Osteoblast (primary cell): ENCODE results near the gene ABCB8. TPM values are rescaled to one million over a fixed set of nuclear protein-coding genes. Genes with fewer than 3 reads are reported as not detected.

Source experiments
- DNase-seq: peaks from one replicate; pipeline ENCODE4 v3.0.0; 2011; ENCODE audit warnings: low spot score, mixed read lengths; ENCODE audit not compliant: insufficient read length; ENCODE audit errors: missing footprints
- H2AFZ ChIP-seq: 2 replicates; pipeline ENCODE4 v1.6.0; 2011; ENCODE audit warnings: mild to moderate bottlenecking, low read length
- H3K27ac ChIP-seq: 2 replicates; pipeline ENCODE4 v1.5.1; 2011; ENCODE audit warnings: mild to moderate bottlenecking, low read depth, low read length, moderate library complexity
- H3K27me3 ChIP-seq: 2 replicates; pipeline ENCODE4 v1.6.0; 2012; ENCODE audit warnings: mild to moderate bottlenecking, control low read depth, inconsistent platforms, low read length, moderate library complexity; ENCODE audit not compliant: insufficient read depth
- H3K36me3 ChIP-seq: 2 replicates; pipeline ENCODE4 v1.5.1; 2011; ENCODE audit warnings: mild to moderate bottlenecking, low read length, control low read depth, moderate library complexity; ENCODE audit not compliant: insufficient read depth
- H3K4me1 ChIP-seq: 2 replicates; pipeline ENCODE4 v1.5.1; 2011; ENCODE audit warnings: mild to moderate bottlenecking, low read length, control low read depth, moderate library complexity; ENCODE audit not compliant: insufficient read depth
- H3K4me2 ChIP-seq: 2 replicates; pipeline ENCODE4 v1.6.0; 2011; ENCODE audit warnings: mild to moderate bottlenecking, low read length; ENCODE audit not compliant: insufficient read depth
- H3K4me3 ChIP-seq: fragments of 200-600 bp; sonication (generic); 3 replicates; pipeline ENCODE4 v1.5.1; 2012; ENCODE audit warnings: mild to moderate bottlenecking, low read length, inconsistent platforms; ENCODE audit not compliant: insufficient read depth
- H3K79me2 ChIP-seq: 2 replicates; pipeline ENCODE4 v1.6.0; 2012; ENCODE audit warnings: mild to moderate bottlenecking, low read length, control low read depth, inconsistent platforms; ENCODE audit not compliant: insufficient read depth
- H3K9me3 ChIP-seq: 2 replicates; pipeline ENCODE4 v1.5.1; 2011; ENCODE audit warnings: low read depth, low read length, control low read depth
- H4K20me1 ChIP-seq: 2 replicates; pipeline ENCODE4 v1.6.0; 2012; ENCODE audit warnings: mild to moderate bottlenecking, low read length, control low read depth; ENCODE audit not compliant: insufficient read depth
- CTCF ChIP-seq: IDR thresholded peaks from 2 replicates; pipeline ENCODE4 v1.5.1; 2011; ENCODE audit warnings: mild to moderate bottlenecking, low read depth, low read length, moderate library complexity; ENCODE audit errors: extremely low read depth
- total RNA-seq: library from RNA; depleted of rRNA; stranded (reverse); fragments of >200 nt; gene quantifications from 2 replicates; pipeline ENCODE4 v1.2.3, GENCODE V29; 2012

ABCB8 gene
- total RNA-seq, 1 donor, result 32.6 TPM

GRCh38 chr7:151007469-151007898 is 20.8 kb upstream of the ABCB8 start:
- no peaks in the 10 kb centered on the region for H3K36me3 ChIP-seq
- peak; percentile 86 for DNase-seq
- no peaks in the 10 kb centered on the region for H3K9me3 ChIP-seq
- H3K4me1 ChIP-seq, result no peaks in the 10 kb centered on the region
- H3K27ac ChIP-seq, result no peak overlapping the region
- H2AFZ ChIP-seq, result no peak overlapping the region
- TF ChIP-seq CTCF, result no peak
- H3K27me3 ChIP-seq, result no peaks in the 10 kb centered on the region
- no peak overlapping the region for H3K4me3 ChIP-seq
- no peaks in the 10 kb centered on the region for H4K20me1 ChIP-seq
- H3K4me2 ChIP-seq, result no peak overlapping the region
- no peaks in the 10 kb centered on the region for H3K79me2 ChIP-seq

- Histone ChIP-seq H3K36me3 (no peaks in the 10 kb centered on the region), H3K4me1 (peaks cover under 1% of the 10 kb centered on the region), H3K79me2 (no peaks in the 10 kb centered on the region), H3K27ac (no peak overlapping the region), H3K27me3 (no peaks in the 10 kb centered on the region), H3K4me2 (no peak overlapping the region), H2AFZ (no peak overlapping the region), H3K4me3 (no peak overlapping the region), H4K20me1 (no peaks in the 10 kb centered on the region), H3K9me3 (no peaks in the 10 kb centered on the region)
- TF ChIP-seq CTCF, result no peak
- DNase-seq, result peak; percentile 81
Measured at GRCh38 chr7:151008143-151008510, 20.1 kb upstream of the ABCB8 start.

GRCh38 chr7:151008511-151009323 is 19.5 kb upstream of the ABCB8 start:
- peak; percentile 49 for TF ChIP-seq CTCF
- peak overlapping the region; percentile 74 for H2AFZ ChIP-seq
- peaks cover under 1% of the 10 kb centered on the region for H3K27me3 ChIP-seq
- no peak overlapping the region for H3K4me2 ChIP-seq
- no peaks in the 10 kb centered on the region for H3K79me2 ChIP-seq
- no peak overlapping the region for H3K27ac ChIP-seq
- no peaks in the 10 kb centered on the region for H4K20me1 ChIP-seq
- peaks cover 4% of the 10 kb centered on the region for H3K4me1 ChIP-seq
- H3K4me3 ChIP-seq, result no peak overlapping the region
- DNase-seq, result peak; percentile 94
- H3K9me3 ChIP-seq, result no peaks in the 10 kb centered on the region
- no peaks in the 10 kb centered on the region for H3K36me3 ChIP-seq

- H3K4me1 ChIP-seq, result peaks cover 9% of the 10 kb centered on the region
- DNase-seq, result peak; percentile 84
- TF ChIP-seq CTCF, result no peak
- H3K4me3 ChIP-seq, result no peak overlapping the region
- no peak overlapping the region for H2AFZ ChIP-seq
- H3K9me3 ChIP-seq, result no peaks in the 10 kb centered on the region
- H3K79me2 ChIP-seq, result no peaks in the 10 kb centered on the region
- H4K20me1 ChIP-seq, result no peaks in the 10 kb centered on the region
- no peak overlapping the region for H3K4me2 ChIP-seq
- H3K36me3 ChIP-seq, result no peaks in the 10 kb centered on the region
- no peak overlapping the region for H3K27ac ChIP-seq
- peaks cover 6% of the 10 kb centered on the region for H3K27me3 ChIP-seq
Measured at GRCh38 chr7:151009327-151010036, 18.8 kb upstream of the ABCB8 start.
